Measurements from ENCODE around the gene MEPCE. TPM values are rescaled to one million over a fixed set of nuclear protein-coding genes. Genes with fewer than 3 reads are reported as not detected.
A peak's percentile ranks its signal among the peaks of the same experiment; 100 is the strongest.

MEPCE gene
- total and polyA plus RNA-seq, 9 of the 15 experiments (the other 6 are each of a cell fraction or from before 2014, with no cell fraction given): 10.9 to 76.3 (median 44.1) TPM

DNA sequence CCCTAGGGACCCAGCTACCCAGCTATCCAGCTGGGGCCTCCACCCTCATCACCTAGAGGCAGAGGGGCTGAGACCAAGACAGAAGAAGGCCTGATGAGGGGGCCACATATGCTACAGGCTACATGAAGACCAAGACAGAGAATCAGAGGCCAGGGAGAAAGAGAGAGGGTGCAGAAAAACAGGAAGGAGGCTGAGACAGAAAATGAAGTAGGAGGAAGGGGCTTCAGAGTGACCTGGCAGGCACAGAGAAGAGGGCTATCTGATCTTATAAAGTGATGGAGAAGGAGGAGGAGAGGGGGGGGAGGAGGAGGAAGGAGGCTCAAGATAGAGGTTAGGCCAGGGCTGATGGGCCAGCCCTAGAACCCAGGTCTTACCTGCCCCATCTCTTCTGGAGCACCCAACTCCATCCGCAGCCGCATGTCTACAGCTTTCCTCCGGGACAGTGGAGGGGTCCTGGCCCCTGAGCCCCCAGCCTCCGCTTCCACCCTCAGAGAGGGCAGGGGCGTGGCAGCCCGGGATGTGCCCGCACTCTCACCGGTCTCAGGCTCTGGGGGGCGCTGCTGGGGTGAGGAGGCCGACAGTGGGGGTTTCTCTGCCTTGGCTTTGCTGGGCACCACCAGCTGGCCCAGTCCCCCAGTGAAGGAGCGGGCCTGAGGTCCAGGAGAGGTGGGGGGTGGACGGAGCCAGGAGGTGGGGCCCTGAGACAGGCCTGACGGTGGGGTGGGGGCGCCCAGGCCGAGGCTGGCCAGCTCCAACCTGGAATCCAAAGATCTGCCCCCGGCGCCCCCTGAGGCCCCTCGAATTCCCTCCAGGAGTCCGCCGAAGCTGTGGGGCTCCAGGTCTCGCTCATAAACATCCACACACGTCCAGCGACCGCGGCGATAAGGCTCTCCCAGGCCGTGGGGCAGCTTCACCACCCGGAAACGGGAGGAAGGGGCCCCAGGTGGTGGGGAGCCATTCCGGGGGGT lies 47.6 kb downstream of the MEPCE start (continued):
- no peak for TF ChIP-seq ZNF133 (CRISPR knock-in tag; IDR thresholded peaks at IDR 0.05)
- TF ChIP-seq ZNF408 (CRISPR knock-in tag; IDR thresholded peaks at IDR 0.05; ENCODE audit: low read depth): no peak
- TF ChIP-seq ETS1 (conservative IDR thresholded peaks at IDR 0.05; ENCODE audit: control insufficient read depth, low read depth, low read length): 0 out of 2 replicates have a peak, but pooled peaks have one; percentile 19
- 0 out of 2 replicates have a peak, but pooled peaks have one; percentile 48 for TF ChIP-seq ZBTB7A (IDR thresholded peaks at IDR 0.05; ENCODE audit: borderline replicate concordance, control insufficient read depth, low read depth, low read length)
- TF ChIP-seq DEAF1 (CRISPR knock-in tag; IDR thresholded peaks at IDR 0.05): no peak
- no peak for TF ChIP-seq ZNF445 (CRISPR knock-in tag; IDR thresholded peaks at IDR 0.05; ENCODE audit: low read depth)
- 0 out of 4 replicates have a peak, but pooled peaks of 1 of the 2 experiments have one; percentile 7 for TF ChIP-seq UBTF (IDR thresholded peaks at IDR 0.05; ENCODE audit: borderline replicate concordance in 1 of 2, low read depth in 2 of 2, low read length in 2 of 2)
- no peak for TF ChIP-seq RBM34 (IDR thresholded peaks at IDR 0.05; ENCODE audit: borderline replicate concordance, insufficient read depth, low read length)
- TF ChIP-seq ARHGAP35 (IDR thresholded peaks at IDR 0.05; ENCODE audit: partially characterized antibody): no peak
- peak in 1 of 2 experiments; percentile 56; a peak in 2 of 4 replicates for TF ChIP-seq KDM1A (IDR thresholded peaks at IDR 0.05)
- no peak for TF ChIP-seq SFPQ (IDR thresholded peaks at IDR 0.05; ENCODE audit: low read depth, low read length)
- TF ChIP-seq MAFG (tag; conservative IDR thresholded peaks at IDR 0.05): no peak
- 0 out of 2 replicates have a peak, but pooled peaks have one; percentile 15 for TF ChIP-seq KAT7 (CRISPR knock-in tag; IDR thresholded peaks at IDR 0.05; ENCODE audit: borderline replicate concordance)
